NB4 (cell line): ENCODE measurements around the gene PCDHGA1.
"Not testable (repeated sequence)": the region's sequence is repeated elsewhere in the genome, so short reads cannot be mapped to it uniquely, and the experiment has no call there.

Experiments
- MYC ChIP-seq: IDR thresholded peaks from 2 replicates; pipeline ENCODE4 v1.6.1; 2011; ENCODE audit warnings: low read depth, low read length
- POLR2A ChIP-seq: IDR thresholded peaks from 2 replicates; pipeline ENCODE4 v1.6.1; 2011; ENCODE audit warnings: mild to moderate bottlenecking; ENCODE audit not compliant: insufficient read length; ENCODE audit errors: extremely low read depth
- TF ChIP-seq, protein P1 (sequence below): IDR thresholded peaks from one replicate; pipeline ENCODE4 v1.5.1; 2012; ENCODE audit warnings: low read depth, low read length
- TF ChIP-seq, protein P2 (sequence below): IDR thresholded peaks from 2 replicates; pipeline ENCODE4 v1.6.1; 2011; ENCODE audit warnings: low read depth, low read length

DNA sequence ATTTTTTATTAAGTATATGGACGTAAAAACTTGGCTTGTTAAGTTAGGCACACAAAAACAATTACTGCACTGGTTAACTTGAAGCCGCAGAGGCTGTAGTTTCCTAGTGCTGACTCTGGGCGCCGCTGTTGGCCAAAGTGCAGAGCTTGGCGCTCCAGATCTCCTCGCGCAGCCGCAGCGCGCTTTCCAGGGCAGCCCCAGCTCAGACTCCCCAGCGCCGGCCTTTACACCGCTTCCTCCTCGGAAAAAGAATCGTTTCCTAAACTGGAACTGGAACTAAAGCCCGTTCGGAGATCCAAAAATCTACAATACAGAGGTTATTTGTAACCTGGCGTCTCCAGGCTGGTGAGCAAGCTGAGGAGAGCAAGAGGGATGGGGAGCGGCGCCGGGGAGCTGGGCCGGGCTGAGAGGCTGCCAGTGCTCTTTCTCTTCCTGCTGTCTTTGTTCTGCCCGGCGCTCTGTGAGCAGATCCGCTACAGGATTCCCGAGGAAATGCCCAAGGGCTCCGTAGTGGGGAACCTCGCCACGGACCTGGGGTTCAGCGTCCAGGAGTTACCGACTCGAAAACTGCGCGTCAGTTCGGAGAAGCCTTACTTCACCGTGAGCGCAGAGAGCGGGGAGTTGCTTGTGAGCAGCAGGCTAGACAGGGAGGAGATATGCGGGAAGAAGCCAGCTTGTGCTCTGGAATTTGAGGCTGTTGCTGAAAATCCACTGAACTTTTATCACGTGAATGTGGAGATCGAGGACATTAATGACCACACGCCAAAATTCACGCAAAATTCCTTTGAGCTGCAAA lies 67.6 kb downstream of the PCDHGA1 start, which contains the start of gene PCDHGB5:
- TF ChIP-seq, protein P1, sequence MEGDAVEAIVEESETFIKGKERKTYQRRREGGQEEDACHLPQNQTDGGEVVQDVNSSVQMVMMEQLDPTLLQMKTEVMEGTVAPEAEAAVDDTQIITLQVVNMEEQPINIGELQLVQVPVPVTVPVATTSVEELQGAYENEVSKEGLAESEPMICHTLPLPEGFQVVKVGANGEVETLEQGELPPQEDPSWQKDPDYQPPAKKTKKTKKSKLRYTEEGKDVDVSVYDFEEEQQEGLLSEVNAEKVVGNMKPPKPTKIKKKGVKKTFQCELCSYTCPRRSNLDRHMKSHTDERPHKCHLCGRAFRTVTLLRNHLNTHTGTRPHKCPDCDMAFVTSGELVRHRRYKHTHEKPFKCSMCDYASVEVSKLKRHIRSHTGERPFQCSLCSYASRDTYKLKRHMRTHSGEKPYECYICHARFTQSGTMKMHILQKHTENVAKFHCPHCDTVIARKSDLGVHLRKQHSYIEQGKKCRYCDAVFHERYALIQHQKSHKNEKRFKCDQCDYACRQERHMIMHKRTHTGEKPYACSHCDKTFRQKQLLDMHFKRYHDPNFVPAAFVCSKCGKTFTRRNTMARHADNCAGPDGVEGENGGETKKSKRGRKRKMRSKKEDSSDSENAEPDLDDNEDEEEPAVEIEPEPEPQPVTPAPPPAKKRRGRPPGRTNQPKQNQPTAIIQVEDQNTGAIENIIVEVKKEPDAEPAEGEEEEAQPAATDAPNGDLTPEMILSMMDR = peak; percentile 58
- TF ChIP-seq POLR2A, MYC: not testable (repeated sequence)
- TF ChIP-seq, protein P2, sequence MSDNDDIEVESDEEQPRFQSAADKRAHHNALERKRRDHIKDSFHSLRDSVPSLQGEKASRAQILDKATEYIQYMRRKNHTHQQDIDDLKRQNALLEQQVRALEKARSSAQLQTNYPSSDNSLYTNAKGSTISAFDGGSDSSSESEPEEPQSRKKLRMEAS = not testable (repeated sequence)
